HEK293T (cell line): ENCODE measurements around the gene DIO1.

Experiments used
- ARNT ChIP-seq: fragments of 450-650 bp; IDR thresholded peaks from 2 replicates; pipeline ENCODE4 v1.6.1; 2017; ENCODE audit warnings: mild to moderate bottlenecking
- FOXM1 ChIP-seq: fragments of 450-650 bp; IDR thresholded peaks from 2 replicates; pipeline ENCODE4 v1.6.1; 2017; ENCODE audit warnings: mild to moderate bottlenecking, borderline replicate concordance
- HDGF ChIP-seq: fragments of 450-650 bp; IDR thresholded peaks from 2 replicates; pipeline ENCODE4 v1.6.1; 2017; ENCODE audit warnings: antibody characterized with exemption, borderline replicate concordance
- TARDBP ChIP-seq: fragments of 450-650 bp; IDR thresholded peaks from 2 replicates; pipeline ENCODE4 v1.6.1; 2016

DNA sequence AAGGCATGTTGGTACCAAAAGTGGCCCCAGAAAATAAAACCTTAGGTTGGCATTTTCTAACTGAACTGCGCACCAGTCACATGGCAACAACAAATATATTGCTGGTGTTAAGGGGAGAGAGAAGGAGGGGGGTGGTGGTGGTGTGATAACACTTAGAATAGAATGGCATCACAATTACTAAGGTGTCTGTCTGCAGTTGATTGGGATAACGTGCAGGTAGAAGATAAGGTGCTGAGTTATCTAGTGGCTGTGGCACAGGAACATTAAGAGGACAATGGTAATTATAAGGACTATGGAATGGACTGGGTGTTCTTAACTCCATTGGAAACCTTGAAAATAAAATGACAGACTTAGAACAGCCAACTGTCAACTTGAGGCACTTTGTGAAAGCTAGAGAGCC is 3.0 kb upstream of the DIO1 start:
- TF ChIP-seq TARDBP = no peak
- no peak for TF ChIP-seq ARNT
- TF ChIP-seq HDGF = no peak
- no peak for TF ChIP-seq FOXM1
